GM19239 (cell line): ENCODE measurements around the gene LCP1.
A peak's percentile ranks its signal among the peaks of the same experiment; 100 is the strongest.
"Not testable (repeated sequence)": the region's sequence is repeated elsewhere in the genome, so short reads cannot be mapped to it uniquely, and the experiment has no call there.

Experiments
- DNase-seq: peaks from one replicate; pipeline ENCODE4 v3.0.0; 2011; ENCODE audit warnings: low spot score; ENCODE audit not compliant: insufficient read length
- FAIRE-seq: peaks from 2 replicates; lab custom pipeline; 2011; peaks lifted over from hg19 to GRCh38; lab: Jason Lieb, UNC

The LCP1 gene

DNA sequence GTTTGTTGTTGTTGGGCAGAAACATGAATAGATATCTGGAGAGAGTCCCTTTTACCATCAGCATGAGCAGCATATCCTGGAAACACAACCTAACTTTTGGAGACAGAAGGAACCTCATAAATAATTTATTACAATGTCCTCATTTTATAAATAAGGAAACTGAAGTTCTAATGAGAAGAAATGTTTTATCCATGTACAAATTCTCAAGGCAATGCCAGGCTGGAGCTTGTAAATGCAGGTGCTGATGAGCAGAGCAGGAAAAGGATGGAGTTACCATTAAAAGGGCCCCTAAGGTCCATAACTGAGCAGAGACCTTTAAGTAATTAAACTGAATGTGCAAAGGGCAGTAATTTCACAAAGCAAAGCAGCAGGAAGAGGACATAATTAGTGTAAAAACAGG, 17.3 kb downstream of the LCP1 start:
- FAIRE-seq: no peak

DNA sequence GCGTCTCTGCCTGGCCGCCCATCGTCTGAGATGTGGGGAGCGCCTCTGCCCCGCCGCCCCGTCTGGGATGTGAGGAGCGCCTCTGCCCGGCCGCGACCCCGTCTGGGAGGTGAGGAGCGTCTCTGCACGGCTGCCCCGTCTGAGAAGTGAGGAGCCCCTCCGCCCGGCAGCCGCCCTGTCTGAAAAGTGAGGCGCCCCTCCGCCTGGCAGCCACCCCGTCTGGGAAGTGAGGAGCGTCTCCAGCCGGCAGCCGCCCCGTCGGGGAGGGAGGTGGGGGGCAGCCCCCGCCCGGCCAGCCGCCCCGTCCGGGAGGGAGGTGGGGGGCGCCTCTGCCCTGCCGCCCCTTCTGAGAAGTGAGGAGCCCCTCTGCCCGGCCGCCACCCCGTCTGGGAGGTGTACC, 19.2 kb downstream of the LCP1 start:
- not testable (repeated sequence) for FAIRE-seq, DNase-seq

More for the DNA sequence above, 17.3 kb downstream of the LCP1 start:
- no peak for DNase-seq

DNA sequence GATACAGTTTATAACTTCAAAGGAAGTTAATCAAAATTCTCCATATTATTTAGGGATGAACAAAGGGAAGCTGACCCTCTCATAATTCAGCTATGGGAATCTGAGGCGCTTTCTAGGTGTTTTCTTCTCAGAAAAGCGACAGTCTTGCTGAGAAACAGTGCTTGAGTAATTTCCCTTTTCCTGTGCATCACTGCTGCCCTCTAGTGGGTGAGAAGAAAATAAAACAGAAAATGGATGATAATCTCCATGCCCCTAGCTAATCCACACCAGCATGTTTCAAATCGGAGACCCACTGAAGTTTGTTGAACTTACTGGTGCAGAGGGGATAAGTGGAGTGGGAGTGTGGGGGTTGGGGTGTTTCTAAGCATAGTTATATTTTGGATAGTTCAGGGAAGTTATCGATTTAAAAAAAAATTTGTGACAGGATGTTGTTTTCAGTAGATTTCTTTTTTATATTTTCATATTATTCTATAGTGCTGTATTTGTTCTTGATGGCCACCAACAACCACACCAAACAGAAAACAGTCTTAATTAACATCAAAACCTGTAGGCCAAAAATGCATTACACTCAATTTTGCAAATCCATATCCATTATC, 21.4 kb downstream of the LCP1 start:
- peak; percentile 95 for FAIRE-seq
- DNase-seq: peak; percentile 67

DNA sequence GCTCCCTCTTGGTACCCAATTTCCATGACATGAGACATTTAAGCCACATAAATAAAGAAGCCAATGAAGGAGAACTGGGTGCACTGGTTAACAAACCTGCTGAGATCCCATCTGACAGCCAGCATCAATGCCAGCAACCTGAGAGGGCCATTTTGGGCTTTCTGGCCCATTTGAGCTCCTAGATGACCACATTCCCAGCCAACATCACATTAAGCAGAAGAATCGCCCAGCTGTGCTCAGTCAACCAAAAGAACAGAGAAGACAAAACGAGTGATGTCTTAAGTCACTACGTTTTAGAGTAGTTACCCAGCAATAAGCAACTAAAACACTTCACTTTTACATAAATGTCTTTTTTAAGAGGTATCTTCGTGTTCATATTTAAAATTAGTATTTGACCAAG, 21.9 kb downstream of the LCP1 start:
- DNase-seq: no peak
- no peak for FAIRE-seq

DNA sequence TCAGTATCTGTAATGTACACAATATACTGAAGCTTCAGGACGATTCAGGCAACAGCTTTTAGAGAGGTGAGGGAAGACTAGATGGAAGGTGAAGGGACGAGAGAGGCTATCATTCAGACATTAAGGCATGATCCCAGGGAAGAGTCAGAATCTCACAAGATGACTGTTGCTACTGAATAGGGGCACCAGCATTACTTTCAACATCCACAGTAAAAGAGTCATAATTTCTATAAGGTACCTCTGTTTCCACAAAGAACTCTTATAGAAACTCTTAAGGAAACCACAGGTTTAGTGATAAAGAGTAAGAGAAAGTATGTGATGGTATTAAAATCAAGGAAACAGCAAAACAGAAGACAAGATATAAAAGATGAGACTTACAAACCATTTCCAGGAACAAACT, 23.0 kb downstream of the LCP1 start:
- FAIRE-seq (peak; percentile 68), DNase-seq (no peak)

DNA sequence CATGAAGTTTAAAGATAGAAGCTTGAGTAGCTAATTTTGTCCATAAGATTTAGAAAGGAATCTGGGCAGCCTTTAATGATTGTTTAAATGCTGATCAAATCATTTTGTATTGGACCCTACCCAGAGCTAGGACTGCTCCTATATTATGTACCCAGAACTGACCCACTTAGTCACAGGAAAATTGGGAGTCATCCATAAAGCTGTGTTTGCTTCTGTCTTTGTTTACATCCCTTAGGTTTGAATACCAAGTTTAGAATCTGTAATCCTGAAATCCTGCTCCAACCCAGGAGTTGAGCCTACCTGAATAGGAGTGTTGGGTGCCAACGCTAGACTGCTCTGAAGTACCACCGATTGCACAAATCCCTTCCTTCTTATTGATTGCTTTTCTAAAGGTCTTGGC, 23.8 kb downstream of the LCP1 start:
- no peak for FAIRE-seq
- DNase-seq: no peak

DNA sequence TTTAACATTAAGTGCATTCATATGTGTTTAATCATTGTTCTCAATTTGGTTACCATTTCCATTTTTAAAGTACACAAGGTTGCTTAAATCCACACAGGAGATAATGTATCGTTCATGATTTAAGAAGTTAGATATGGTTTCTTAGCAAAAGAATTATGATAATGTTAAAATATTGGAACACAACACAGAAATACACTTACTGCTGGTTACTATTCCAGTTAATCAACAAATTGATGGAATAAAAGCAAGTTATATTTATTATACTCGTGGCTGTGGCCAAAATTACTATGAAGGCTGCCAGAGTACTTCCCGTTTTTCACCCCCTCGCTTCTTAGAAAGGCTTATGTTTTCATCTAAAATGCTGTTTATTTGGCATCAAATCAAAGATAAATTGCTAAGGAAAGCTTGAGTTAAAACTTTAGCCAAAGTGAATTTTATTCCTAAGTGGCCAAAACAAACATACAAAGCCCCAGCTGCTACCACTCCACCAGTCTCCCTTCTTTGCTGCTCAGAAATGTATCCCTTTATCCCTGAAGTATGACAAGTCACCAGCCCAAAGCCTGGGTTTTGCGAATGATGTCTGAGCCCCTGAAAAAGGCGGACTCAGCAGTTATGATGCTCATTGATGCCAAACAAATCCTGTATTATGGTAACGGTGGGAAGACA, 27.7 kb downstream of the LCP1 start:
- DNase-seq (no peak), FAIRE-seq (no peak)

DNA sequence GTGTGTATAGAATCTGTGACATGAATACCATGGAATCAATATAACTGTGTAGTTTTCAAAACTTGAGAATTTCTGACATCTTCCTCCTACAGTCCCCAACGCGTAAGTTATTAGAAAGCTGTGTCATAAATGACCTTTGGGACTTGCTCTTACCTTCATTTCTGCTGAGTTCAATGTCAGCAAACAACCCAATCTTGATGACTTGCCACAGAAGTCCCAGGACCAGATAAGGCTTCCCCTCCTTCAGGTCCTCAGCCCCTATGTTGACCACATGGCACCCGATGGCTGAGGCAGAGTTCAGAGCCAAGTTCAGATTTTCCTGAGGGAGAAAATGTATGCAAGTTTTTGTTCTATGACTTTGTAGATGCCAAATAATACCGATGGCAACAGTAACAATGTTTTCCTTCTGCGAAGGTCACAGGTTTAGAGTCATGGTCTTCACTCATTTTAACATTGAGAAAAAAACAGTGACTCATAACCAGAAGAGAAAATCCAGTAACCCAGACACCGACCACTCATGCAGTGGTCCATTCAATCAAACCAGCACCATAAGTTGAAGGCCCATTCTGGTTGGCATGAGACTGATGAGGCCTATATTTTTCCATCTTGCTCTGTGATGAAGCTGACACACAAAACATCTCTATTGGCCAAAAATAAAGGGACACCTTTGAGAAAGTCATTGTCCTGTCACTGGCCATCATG, 29.2 kb downstream of the LCP1 start:
- FAIRE-seq: peak; percentile 14
- no peak for DNase-seq

DNA sequence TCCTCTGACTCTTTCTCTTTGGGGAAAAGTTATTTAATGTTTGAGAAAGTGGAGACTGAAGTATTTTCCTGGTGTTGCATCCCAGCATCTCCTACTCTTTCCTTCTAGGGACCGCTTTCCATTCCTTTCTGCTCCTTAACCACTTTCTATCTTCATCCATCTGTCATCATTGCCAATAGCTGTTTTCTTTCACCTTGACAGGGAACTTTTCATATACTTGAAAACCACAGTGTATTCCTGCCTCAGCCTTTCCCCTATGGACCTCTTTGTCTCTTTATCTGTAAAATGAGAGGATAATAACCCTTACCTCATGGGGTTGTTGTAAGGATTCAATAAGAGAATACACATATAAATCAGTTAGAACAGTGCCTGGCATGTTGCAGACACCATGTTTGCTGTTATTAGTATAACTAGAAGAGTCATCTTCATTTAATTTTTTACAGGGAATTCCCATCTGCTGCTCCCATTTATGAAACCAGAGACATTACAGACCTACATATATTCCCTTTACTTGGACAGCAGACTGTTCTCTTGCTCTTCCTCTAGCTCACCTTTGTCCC, 31.8 kb downstream of the LCP1 start:
- no peak for DNase-seq
- no peak for FAIRE-seq

DNA sequence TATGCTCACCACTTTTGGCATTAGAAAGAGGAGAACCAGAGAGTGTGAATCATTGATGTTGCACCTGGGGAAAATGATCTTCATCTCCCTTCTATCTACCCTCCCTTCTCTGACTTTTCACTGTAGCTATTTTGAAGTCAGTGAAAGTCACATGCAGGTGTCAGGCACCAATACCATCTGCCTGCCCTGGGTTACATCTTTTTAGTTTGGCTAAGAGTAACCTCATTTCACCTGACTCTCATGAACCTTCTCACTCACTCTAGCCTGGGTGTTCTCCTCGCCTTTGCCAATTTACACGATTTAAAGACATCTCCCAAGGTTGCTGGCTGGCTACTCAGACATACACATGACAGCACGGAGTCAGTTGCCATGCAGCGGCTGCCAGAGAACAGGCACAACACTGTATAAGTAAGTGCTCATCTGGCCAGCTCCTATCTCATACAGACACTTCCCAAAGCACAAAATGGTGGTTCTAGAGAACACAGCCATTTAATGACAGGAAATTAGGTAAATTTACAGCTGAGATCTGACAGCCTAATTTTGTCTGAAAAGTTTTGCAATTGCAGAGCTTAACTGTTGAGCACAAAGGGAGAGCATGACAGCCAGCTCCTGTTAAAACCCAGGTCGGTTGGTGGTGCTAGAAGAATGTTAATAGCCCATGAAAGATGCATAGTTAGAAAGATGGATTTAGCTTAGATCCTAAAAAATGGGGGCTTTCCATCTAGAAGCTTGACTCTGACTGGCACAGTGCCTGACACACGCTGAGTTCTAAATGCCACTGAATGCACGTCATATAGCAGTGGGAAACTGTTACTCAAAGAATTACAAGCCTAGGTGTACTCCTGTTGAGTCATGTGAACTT, 32.5 kb downstream of the LCP1 start:
- DNase-seq (no peak), FAIRE-seq (no peak)

DNA sequence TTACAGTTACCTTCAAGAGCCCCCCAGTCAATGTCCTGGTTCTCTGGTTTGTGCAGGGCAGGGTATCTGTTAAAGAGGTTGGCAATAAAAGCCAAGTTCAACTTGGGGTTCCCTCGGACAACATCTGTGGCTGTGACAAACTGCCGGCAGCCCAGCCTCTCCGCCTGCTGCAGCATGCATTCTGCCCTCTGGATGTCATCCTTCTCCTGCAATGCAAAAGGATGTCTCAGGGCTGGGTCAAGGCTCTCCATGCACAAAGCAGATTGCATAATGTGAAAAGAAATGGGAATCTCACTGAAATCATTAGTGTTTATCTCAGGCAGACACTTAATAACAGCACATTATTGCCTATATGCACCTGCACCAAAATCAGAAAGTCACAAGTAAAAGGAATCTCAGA, 35.1 kb downstream of the LCP1 start:
- DNase-seq: no peak
- no peak for FAIRE-seq

DNA sequence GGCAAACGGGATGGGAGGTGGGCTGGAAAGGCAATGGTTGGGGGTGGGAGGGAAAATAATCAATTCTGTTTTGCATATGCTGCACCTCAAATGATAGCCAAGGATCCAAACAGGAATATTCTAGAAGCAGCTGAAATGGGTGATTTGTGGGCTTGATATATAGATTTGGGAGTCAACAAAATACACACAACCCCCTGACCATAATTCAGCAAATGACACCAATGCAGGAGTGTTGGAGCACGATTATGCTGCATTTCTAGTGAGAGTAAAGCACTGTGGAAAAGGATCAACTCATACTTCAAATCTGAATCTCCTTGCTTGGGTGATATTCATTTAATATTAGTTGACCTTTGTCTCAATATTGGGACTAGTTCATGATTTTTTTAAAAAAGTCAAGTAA, 36.0 kb downstream of the LCP1 start:
- no peak for FAIRE-seq
- DNase-seq: no peak

DNA sequence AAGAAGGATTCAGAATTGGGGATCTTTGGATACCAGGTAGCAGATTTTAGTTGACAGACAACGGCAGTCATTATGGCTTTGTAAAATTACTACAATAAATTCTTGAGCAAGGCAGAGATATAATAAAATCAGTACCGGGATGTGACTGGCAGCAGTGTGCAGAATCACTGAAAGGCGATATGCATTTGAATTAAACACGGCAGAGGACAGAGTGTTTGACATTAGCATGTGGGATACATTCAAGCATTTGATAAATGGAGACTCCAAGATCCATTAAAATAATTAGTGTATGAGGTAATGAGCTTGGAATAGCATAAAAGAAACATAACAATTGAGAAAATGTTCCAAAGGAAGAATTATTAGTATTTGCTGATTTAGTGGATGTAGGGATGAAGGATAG, 36.8 kb downstream of the LCP1 start:
- FAIRE-seq (no peak), DNase-seq (no peak)

DNA sequence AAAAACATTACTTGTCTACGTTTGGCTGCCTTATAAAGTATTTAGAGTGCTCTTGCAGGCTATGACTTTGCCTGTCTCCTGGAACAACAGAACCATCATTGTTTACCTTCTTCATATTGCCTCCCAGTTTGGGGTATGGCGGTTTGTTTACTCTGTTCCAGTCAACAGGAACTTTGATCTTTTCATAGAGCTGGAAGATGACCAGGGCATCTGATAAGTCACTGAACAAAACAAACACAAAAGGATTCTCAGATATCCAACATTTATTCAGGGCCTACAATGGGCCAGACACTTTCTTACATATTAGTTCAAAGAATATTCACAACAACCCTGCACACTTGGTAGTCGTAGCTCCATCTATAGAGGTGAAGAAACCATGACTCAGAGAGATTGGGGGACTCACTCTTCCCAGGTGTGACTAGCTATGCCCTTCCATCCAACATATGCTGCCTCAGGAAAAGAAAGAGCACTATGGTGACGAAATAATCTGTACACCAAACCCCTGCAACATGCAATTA, 38.7 kb downstream of the LCP1 start:
- FAIRE-seq: peak; percentile 33
- no peak for DNase-seq

DNA sequence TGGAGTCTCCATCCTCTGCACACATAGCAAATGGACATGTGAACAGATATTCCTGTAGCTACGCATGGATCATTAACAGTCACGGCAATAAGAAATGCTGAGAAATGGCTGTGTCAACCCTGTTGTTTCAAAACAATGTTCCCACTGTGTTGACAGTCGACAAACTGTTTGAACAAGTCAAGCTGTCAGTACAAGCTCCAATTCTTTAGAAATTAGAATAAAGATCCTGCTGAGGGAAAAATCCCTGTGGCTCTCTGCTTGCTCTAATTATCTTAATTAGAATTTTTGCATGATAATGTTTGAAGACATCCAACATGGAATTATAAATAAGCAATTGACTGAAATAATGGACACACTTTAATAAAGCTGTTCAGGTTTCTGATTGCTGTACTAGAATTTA, 39.2 kb downstream of the LCP1 start:
- FAIRE-seq: no peak

DNA sequence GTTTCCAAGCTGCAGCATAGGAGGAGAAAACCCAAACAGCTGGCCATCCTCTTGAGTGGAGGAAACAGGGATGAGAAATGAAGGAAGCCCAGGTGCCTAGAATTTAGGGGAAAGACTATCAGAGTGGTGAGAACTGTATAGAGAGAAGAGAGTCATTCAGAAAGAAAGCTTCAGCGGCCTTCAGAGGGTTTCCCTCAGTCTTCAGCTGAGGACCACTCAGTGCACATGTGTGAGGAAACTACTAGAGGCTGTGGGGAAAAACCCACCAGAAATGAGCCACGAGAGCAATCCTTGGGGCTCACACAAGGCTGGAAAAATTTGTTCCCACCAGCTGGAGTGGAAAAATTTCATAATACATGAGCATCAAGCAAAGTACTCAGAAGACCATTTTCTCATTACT, 41.9 kb downstream of the LCP1 start:
- DNase-seq (no peak), FAIRE-seq (no peak)

More for the DNA sequence above, 39.2 kb downstream of the LCP1 start:
- DNase-seq: no peak

DNA sequence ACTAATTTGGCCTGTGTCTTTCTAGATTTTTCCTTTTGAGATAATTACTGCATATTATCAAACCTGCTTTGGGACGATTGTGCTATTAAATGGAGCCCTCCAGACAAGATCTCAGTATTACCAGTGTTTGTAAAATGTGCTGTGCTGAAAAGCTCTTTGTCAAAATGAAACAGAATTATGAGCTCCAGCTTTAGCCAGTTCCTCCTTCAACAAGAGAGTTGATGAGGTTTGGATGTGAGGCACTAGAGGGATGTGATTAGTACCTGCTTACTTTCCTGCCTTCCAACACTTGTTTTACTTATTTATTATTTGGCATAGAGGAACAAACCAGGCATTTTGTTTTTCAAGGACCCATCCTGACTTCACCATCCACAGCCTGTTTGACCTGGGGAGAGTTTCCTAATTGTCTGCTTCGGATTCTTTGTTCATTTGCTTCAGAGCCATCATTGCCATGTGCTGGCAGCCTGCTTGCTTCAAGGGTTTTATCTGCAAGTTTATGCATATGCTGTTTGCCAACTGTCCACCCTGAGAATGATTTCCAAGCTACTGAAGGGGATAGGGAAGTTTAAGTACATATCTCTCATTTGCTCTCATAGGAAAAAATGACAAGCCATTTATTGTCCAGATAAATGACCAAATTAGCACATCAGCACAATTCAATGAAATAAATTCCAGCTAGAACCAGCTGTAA, 44.2 kb downstream of the LCP1 start:
- FAIRE-seq: no peak

DNA sequence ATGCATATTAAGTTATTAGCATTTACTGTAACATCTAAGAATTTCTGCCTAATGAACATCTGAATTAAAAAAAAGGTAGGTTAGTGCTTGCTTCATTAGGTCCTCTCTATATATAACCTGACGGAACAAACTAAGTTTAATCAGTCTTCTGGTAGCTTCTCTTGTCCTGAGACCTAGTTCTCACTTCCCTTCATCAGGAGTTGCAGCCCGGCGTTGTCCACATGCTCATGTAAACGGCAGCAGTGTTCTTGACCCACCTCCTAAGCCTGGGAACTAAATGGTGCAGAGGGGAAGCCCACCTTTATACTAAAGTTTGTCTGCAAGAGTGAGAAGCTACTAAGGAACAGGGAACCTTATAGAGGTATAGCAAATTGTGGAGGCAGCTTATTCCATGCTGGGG, 45.3 kb downstream of the LCP1 start:
- FAIRE-seq (no peak), DNase-seq (no peak)

More for the DNA sequence above, 44.2 kb downstream of the LCP1 start:
- no peak for DNase-seq

DNA sequence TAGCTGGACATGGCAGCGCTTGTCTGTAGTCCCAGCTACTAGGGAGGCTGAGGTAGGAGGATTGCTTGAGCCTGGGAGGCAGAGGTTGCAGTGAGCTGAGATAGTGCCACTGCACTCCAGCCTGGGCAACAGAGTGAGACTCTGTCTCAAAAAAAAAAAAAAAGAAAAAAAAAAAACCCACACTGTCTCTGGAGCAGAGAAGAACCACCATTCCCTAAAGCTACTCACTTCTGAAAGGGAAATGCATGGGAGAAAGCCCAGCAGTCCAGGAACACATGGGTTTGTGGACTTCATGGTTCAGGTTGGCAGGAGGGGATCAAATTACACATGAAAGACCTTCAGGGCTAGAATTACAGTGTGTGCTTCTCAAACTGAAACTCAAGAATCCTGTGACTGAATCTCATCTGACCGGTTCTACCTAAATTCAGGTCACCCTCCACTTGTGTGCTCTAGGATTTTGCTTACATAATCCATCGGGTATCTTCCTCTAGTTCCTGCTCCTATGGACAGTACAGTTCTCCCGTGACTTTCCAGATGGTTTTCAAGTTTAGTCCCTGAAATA, 46.9 kb downstream of the LCP1 start:
- FAIRE-seq (peak; percentile 23), DNase-seq (no peak)
